Measurements from ENCODE around the gene CST2. TPM values are rescaled to one million over a fixed set of nuclear protein-coding genes. Genes with fewer than 3 reads are reported as not detected.

The CST2 gene
- total RNA-seq: not detected
- polyA plus RNA-seq (2013, experiment 1 of 2): not detected
- polyA plus RNA-seq (2013, experiment 2 of 2): not detected
- 0 to 0.10 (median 0) reads per million in 172 experiments for total RNA-seq

- no peak for ATAC-seq (ENCODE audit: poor library complexity)
- Mint-ChIP-seq H3K27me3 (no peaks in the 10 kb centered on the region), H3K36me3 (ENCODE audit: low read depth) (no peaks in the 10 kb centered on the region), H3K4me3 (no peak within 1 kb of the TSS), H3K27ac (no peak within 1 kb of the TSS), H3K4me1 (ENCODE audit: low read depth) (peaks cover 14% of the 10 kb centered on the region), H3K9me3 (no peaks in the 10 kb centered on the region)
- Histone ChIP-seq H3K36me3 (ENCODE audit: insufficient read depth, low read length) (no peaks in the 10 kb centered on the region), H3K9me3 (ENCODE audit: control insufficient read depth in 1 of 2, insufficient read depth in 1 of 2, low read length in 2 of 2) (no peaks in the 10 kb centered on the region), H3K4me1 (ENCODE audit: insufficient read depth, low read length) (no peaks in the 10 kb centered on the region), H3K27me3 (ENCODE audit: control insufficient read depth in 1 of 2, insufficient read depth in 2 of 2, low read length in 2 of 2) (no peaks in the 10 kb centered on the region), H3K27ac (ENCODE audit: low read depth in 1 of 2, low read length in 2 of 2) (no peak within 1 kb of the TSS), H3K4me3 (ENCODE audit: low read length) (no peak within 1 kb of the TSS)
- DNase-seq: no peak
- intact Hi-C loops (cut with DNase I, micrococcal nuclease): no loop called here
- ChIA-PET CTCF (no interaction called here), POLR2A (no interaction called here)
- TF ChIP-seq CTCF (IDR thresholded peaks at IDR 0.05): no peak
Observed at GRCh38 chr20:23826541-23827021, at the start of gene CST2. CST2 (minus strand) TSS chr20:23826729; CDS start chr20:23826660, 69 bp downstream.

- ChIA-PET POLR2A (no interaction called here), CTCF (no interaction called here)
- intact Hi-C loops (cut with DNase I, micrococcal nuclease): loop anchor here in 1 of 2 experiments (2.0 kb wide), 1 partner anchor 19 kb away; no protein-coding TSS in a partner anchor
- H3K9me3 ChIP-seq (ENCODE audit: control insufficient read depth in 1 of 2, insufficient read depth in 1 of 2, low read length in 2 of 2): no peaks in the 10 kb centered on the region
- DNase-seq (no peak), ATAC-seq (ENCODE audit: poor library complexity) (no peak)
- Mint-ChIP-seq H3K27ac (no peak overlapping the region), H3K36me3 (ENCODE audit: low read depth) (no peaks in the 10 kb centered on the region), H3K27me3 (no peaks in the 10 kb centered on the region), H3K4me1 (ENCODE audit: low read depth) (peaks cover 32% of the 10 kb centered on the region), H3K4me3 (no peak overlapping the region), H3K9me3 (no peaks in the 10 kb centered on the region)
- no peaks in the 10 kb centered on the region for H3K27me3 ChIP-seq (ENCODE audit: control insufficient read depth in 1 of 2, insufficient read depth in 2 of 2, low read length in 2 of 2)
- H3K4me3 ChIP-seq (ENCODE audit: low read length): no peak overlapping the region
- H3K4me1 ChIP-seq (ENCODE audit: insufficient read depth, low read length): peaks cover 21% of the 10 kb centered on the region
- no peak overlapping the region for H3K27ac ChIP-seq (ENCODE audit: low read depth in 1 of 2, low read length in 2 of 2)
- H3K36me3 ChIP-seq (ENCODE audit: insufficient read depth, low read length): no peaks in the 10 kb centered on the region
- no peak for TF ChIP-seq CTCF (IDR thresholded peaks at IDR 0.05)
Observed at GRCh38 chr20:23875606-23876237, 49.2 kb upstream of the CST2 start.

- Mint-ChIP-seq H3K4me1 (ENCODE audit: low read depth) (peaks cover 36% of the 10 kb centered on the region), H3K36me3 (ENCODE audit: low read depth) (no peaks in the 10 kb centered on the region), H3K27me3 (no peaks in the 10 kb centered on the region), H3K9me3 (no peaks in the 10 kb centered on the region), H3K27ac (peak overlapping the region; percentile 87), H3K4me3 (peak overlapping the region; percentile 55)
- Histone ChIP-seq H3K4me3 (ENCODE audit: low read length) (no peak overlapping the region), H3K27ac (ENCODE audit: low read depth in 1 of 2, low read length in 2 of 2) (no peak overlapping the region), H3K9me3 (ENCODE audit: control insufficient read depth in 1 of 2, insufficient read depth in 1 of 2, low read length in 2 of 2) (no peaks in the 10 kb centered on the region), H3K4me1 (ENCODE audit: insufficient read depth, low read length) (peaks cover 21% of the 10 kb centered on the region), H3K36me3 (ENCODE audit: insufficient read depth, low read length) (no peaks in the 10 kb centered on the region), H3K27me3 (ENCODE audit: control insufficient read depth in 1 of 2, insufficient read depth in 2 of 2, low read length in 2 of 2) (no peaks in the 10 kb centered on the region)
- DNase-seq: no peak
- intact Hi-C loops (cut with DNase I, micrococcal nuclease): loop anchor here in 1 of 2 experiments (2.0 kb wide), 1 partner anchor 20 kb away; no protein-coding TSS in a partner anchor
- ChIA-PET CTCF (no interaction called here), POLR2A (interaction anchor here (2.0 kb wide), 1 partner anchor 13 kb away, joined by 4 read pairs; no protein-coding TSS in a partner anchor)
- peak; percentile 10 for ATAC-seq (ENCODE audit: poor library complexity)
- TF ChIP-seq CTCF (IDR thresholded peaks at IDR 0.05): no peak
Observed at GRCh38 chr20:23874747-23875146, 48.2 kb upstream of the CST2 start.
